Subcutaneous preadipocyte (primary cell): Measurements from ENCODE around the gene CYP2A7. TPM values are rescaled to one million over a fixed set of nuclear protein-coding genes. Genes with fewer than 3 reads are reported as not detected.

Source experiments
- total RNA-seq: library from RNA; depleted of rRNA; stranded (reverse); fragments of >200 nt; gene quantifications from 2 replicates; pipeline ENCODE4 v1.2.3, GENCODE V29; 2012

CYP2A7 gene
- total RNA-seq, result not detected in 2 replicates

GRCh38 chr19:40882062-40882461 is at the start of gene CYP2A7:
Gene CYP2A7 (minus strand): TSS chr19:40882231. CDS start chr19:40882210, 21 bp downstream.

GRCh38 chr19:40850277-40850676 is 31.8 kb downstream of the CYP2A7 start, which contains the start of gene CYP2A6:
Gene CYP2A6 (minus strand): TSS chr19:40850447. CDS start chr19:40850426, 21 bp downstream.

Other genes starting within 250 kb of the CYP2A7 start
- 30.7 and 45.9 TPM in 2 replicates for gene NUMBL, start 191.6 kb downstream of the CYP2A7 start, total RNA-seq
- 29.0 and 37.1 TPM in 2 replicates for gene COQ8B, start 165.3 kb downstream of the CYP2A7 start, total RNA-seq
- 10.0 and 17.3 TPM in 2 replicates for gene ITPKC, start 165.1 kb downstream of the CYP2A7 start, total RNA-seq
- gene ACTMAP, start 131.8 kb downstream of the CYP2A7 start, total RNA-seq, result 0.98 and 1.1 TPM in 2 replicates
- 42.3 and 62.4 TPM in 2 replicates for gene SNRPA, start 131.0 kb downstream of the CYP2A7 start, total RNA-seq
- 0.37 TPM in 1 of 2 replicates, not detected in the other for gene MIA, start 106.7 kb downstream of the CYP2A7 start, total RNA-seq
- 10.0 and 12.9 TPM in 2 replicates for gene RAB4B, start 104.0 kb downstream of the CYP2A7 start, total RNA-seq
- gene EGLN2, start 83.0 kb downstream of the CYP2A7 start, total RNA-seq, result 72.0 and 73.5 TPM in 2 replicates
- gene CYP2A6, start 31.8 kb downstream of the CYP2A7 start, total RNA-seq, result not detected in 2 replicates
- gene CYP2B6, start 109.1 kb upstream of the CYP2A7 start, total RNA-seq, result not detected in 2 replicates
- gene CYP2A13, start 206.2 kb upstream of the CYP2A7 start, total RNA-seq, result not detected in 2 replicates
- not detected in 2 replicates for gene CYP2F1, start 232.2 kb upstream of the CYP2A7 start, total RNA-seq